ENCODE measurements around the gene TRIM66.

DNA sequence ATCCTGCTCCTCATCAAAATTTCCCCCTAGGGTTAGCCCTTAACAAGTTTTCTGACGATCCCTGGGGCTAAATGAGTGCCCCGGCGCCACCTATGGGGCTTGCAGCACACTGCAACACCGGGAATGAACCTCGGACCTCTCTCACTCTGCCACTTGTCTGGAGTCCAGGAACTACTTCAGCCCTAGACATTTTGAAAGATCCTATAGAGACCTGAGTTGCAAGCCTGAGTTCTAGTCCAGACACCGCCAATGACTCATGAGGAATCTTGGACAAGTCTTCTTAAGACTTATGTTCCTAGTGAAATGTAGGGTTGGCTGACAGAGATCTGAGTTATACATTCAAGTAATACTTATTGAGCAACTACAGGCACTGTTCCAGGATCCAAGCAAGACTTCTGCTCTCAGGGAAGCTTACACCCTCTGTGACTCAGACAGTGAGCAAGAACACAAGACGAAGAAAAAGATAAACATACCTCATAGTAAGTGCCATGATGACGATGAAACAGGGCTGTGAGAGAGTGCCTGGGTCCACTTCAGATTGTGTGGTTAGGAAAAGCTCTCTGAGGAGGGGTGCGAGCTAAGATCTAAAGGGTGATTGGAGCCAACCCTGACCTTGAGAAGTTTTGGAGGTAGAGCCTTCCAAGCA is 78.3 kb downstream of the TRIM66 start:
- TF ChIP-seq POLR2A (IDR thresholded peaks at IDR 0.05; ENCODE audit: low read length) (no peak), EHF (CRISPR knock-in tag; IDR thresholded peaks at IDR 0.05) (no peak), MAFK (IDR thresholded peaks at IDR 0.05; ENCODE audit: partially characterized antibody) (no peak), FOXS1 (CRISPR knock-in tag; IDR thresholded peaks at IDR 0.05) (no peak), JUN (IDR thresholded peaks at IDR 0.05) (peak; percentile 56 to 85; a peak in 3 of 5 replicates), NR3C1 (IDR thresholded peaks at IDR 0.05) (no peak)
- TF ChIP-seq, protein P1, sequence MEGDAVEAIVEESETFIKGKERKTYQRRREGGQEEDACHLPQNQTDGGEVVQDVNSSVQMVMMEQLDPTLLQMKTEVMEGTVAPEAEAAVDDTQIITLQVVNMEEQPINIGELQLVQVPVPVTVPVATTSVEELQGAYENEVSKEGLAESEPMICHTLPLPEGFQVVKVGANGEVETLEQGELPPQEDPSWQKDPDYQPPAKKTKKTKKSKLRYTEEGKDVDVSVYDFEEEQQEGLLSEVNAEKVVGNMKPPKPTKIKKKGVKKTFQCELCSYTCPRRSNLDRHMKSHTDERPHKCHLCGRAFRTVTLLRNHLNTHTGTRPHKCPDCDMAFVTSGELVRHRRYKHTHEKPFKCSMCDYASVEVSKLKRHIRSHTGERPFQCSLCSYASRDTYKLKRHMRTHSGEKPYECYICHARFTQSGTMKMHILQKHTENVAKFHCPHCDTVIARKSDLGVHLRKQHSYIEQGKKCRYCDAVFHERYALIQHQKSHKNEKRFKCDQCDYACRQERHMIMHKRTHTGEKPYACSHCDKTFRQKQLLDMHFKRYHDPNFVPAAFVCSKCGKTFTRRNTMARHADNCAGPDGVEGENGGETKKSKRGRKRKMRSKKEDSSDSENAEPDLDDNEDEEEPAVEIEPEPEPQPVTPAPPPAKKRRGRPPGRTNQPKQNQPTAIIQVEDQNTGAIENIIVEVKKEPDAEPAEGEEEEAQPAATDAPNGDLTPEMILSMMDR (IDR thresholded peaks at IDR 0.05), result peak; percentile 74
- TF ChIP-seq, protein P2, sequence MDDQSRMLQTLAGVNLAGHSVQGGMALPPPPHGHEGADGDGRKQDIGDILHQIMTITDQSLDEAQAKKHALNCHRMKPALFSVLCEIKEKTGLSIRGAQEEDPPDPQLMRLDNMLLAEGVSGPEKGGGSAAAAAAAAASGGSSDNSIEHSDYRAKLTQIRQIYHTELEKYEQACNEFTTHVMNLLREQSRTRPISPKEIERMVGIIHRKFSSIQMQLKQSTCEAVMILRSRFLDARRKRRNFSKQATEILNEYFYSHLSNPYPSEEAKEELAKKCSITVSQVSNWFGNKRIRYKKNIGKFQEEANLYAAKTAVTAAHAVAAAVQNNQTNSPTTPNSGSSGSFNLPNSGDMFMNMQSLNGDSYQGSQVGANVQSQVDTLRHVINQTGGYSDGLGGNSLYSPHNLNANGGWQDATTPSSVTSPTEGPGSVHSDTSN (IDR thresholded peaks at IDR 0.05), result 0 out of 2 replicates have a peak, but pooled peaks have one; percentile 28
